VCaP (cell line): Measurements from ENCODE around the gene CFAP99.

Source experiments
- H3K27ac ChIP-seq: fragments of 450-650 bp; 2 replicates; pipeline ENCODE4 v1.5.1; 2017
- TF ChIP-seq, protein P1 (sequence below): fragments of 450-650 bp; conservative IDR thresholded peaks from 2 replicates; pipeline ENCODE4 v1.5.1; 2017; ENCODE audit warnings: mild to moderate bottlenecking, moderate library complexity

Gene CFAP99

DNA sequence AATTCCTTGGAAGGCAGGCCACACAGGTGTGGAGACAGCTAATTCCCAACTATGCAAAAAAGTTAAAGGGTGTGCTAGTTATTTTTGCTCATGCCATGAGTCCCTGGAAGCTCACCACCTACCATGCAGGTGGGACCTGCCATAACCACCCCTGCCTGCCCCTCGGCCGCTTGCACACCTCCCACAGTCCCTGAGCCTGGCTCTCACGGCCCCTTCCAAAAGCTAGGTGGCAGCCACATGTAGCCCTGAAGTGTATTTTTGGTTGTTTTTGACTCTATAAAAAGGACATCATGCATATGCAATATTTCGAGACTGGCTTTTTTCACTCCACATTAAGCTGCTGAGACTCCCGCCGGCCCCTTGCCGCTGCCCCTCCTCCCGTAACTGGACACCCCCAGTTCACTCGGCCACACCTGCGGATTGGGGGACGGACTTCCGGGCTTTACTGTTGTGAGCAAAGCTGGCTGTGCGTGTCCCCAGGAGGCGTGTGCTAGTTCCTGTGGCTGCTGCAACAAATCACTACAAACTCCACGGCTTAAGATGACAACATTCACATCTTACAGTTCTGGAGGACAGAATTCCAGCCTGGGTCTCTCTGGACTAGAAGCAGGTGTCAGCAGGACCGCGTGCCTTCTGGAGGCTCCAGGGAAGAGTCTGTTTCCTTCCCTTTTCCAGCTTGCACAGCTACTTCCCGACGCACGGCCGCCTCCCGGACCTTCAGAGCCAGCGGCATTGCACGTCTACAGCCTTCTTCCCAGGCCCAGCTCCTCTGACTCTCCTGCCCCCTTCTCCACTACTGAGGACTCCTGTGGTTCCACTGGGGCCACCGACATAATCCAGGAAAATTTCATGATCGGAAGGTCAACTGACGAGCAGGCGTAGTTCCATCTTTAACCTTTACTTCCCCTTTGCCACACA lies 25.1 kb upstream of the CFAP99 start:
- TF ChIP-seq, protein P1, sequence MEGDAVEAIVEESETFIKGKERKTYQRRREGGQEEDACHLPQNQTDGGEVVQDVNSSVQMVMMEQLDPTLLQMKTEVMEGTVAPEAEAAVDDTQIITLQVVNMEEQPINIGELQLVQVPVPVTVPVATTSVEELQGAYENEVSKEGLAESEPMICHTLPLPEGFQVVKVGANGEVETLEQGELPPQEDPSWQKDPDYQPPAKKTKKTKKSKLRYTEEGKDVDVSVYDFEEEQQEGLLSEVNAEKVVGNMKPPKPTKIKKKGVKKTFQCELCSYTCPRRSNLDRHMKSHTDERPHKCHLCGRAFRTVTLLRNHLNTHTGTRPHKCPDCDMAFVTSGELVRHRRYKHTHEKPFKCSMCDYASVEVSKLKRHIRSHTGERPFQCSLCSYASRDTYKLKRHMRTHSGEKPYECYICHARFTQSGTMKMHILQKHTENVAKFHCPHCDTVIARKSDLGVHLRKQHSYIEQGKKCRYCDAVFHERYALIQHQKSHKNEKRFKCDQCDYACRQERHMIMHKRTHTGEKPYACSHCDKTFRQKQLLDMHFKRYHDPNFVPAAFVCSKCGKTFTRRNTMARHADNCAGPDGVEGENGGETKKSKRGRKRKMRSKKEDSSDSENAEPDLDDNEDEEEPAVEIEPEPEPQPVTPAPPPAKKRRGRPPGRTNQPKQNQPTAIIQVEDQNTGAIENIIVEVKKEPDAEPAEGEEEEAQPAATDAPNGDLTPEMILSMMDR, result no peak
- no peak overlapping the region for H3K27ac ChIP-seq

GRCh38 chr4:2394528-2394927 lies 24.2 kb upstream of the CFAP99 start:
- TF ChIP-seq, protein P1, result no peak
- H3K27ac ChIP-seq, result no peak overlapping the region

GRCh38 chr4:2395038-2395437 lies 23.7 kb upstream of the CFAP99 start:
- H3K27ac ChIP-seq, result no peak overlapping the region
- TF ChIP-seq, protein P1, result no peak

DNA sequence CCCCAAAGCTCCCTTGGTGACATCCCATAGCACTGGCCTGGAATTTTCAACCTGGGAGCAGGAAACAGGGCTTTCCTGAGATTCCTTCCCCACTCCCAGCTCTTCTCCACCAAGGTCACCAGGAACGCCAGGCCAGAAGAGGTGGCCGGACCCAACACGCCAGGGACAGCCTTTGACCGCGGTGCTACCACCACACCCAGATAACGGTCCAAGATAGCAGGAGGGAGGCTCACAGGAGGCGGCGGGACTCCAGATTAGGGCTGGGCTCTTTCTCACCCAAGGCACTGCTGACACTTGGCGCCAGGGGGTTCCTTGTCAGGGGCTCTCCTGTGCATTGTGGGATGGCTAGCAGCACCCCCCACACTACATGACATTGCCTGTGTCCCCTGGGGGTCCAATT lies 23.2 kb upstream of the CFAP99 start:
- no peak overlapping the region for H3K27ac ChIP-seq
- TF ChIP-seq, protein P1, result no peak

DNA sequence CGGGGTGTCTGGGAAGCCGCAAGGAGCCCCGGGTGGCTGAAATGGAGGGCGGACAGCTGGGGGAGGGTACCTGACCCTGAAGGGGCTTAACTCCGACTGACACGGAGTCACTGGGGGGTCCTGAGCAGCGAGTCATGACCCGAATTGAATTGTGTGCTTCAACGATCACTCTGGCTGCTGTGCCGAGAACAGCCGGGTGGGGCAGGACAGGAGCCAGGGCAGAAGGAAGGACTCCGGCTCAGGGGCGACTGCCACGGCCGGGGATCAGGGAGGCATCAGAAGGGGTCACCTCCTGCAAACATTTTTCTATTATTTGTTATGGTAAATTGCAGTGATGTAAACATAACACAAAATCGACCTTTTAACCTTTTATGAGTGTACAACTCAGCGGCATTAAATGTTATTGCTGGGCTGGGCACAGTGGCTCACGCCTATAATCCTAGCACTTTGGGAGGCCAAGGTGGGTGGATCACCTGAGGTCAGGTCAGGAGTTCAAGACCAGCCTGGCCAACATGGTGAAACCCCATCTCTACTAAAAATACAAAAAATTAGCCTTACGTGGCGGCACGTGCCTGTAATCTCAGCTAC lies 21.9 kb upstream of the CFAP99 start:
- TF ChIP-seq, protein P1, result no peak
- H3K27ac ChIP-seq, result no peak overlapping the region

DNA sequence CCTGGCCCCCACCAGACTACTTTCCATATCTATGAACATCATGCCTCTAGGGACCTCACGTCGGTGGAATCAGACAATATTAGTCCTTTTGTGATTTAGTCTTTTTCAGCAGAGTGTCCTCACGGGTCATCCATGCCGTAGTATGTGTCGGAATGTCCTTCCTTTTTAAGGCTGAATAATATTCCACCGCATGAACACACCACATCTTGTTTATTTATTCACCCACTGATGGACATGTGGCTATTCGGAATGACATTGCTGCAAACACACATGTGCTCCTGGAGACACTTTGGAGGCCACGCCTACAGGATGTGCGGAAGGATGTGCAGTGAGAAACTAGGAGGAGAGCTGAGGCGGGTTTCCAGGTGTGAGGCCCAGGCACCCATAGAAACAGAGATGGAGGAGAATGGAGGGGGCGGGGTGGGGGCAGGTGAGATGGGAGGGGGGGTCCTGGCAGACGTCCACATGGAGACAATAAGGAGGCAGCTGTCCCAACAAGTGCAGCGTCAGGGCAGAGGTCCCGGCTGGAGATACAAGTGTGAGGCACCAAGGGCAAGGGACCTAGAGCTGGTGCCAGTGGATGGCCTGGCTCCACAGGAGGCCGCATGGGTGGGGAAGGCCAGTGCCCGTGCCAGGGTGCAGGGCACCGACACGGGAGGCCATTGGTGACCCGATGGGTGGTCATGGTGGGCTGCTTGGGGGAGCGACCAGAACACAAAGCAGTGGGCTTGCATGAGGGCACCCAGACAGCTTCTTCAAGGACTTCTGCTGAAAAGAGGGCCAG lies 21.0 kb upstream of the CFAP99 start:
- TF ChIP-seq, protein P1, result no peak
- H3K27ac ChIP-seq, result no peak overlapping the region

DNA sequence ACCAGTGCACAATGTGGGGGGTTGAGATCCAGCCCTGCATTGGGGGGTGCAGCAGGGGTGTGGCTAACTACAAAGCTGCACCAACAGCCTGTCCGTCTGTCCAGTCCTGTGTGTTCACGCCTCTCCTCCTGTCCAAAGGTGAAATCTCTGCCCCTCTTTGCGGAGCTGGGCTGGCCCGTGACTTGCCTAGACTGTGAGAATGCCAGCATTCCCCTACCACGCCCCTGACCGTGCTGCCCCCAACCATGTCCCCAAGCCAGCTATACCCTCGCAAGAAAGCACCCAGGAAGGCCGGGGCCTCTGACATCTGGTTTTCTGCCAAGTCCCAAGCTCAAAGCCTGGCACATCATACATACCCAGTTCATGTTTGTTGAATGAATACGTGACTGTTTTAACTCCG lies 19.5 kb upstream of the CFAP99 start:
- H3K27ac ChIP-seq, result no peak overlapping the region
- TF ChIP-seq, protein P1, result no peak
